Calu3 (cell line): ENCODE data around the gene PPIB. TPM values are rescaled to one million over a fixed set of nuclear protein-coding genes. Genes with fewer than 3 reads are reported as not detected.

Experiments
- BruUV-seq: library from RNA; stranded (reverse); fragments of 400-500 nt; replicated peaks from 2 replicates; lab custom pipeline; 2021; lab: Mats Ljungman, UMichigan
- CTCF ChIA-PET: fragments of 300-600 bp; sonication (Branson Sonifier 250); formaldehyde crosslinking; loops from one replicate; lab custom pipeline; 2022; ENCODE audit warnings: antibody characterized with exemption; lab: Charles Lee
- DNase-seq: peaks from one replicate; pipeline ENCODE4 v3.0.0; 2022
- H3K27ac Mint-ChIP-seq: one replicate; pipeline ENCODE4 v1.8.0; 2022; ENCODE audit warnings: mixed read lengths; ENCODE audit not compliant: unreplicated experiment
- H3K27me3 Mint-ChIP-seq: one replicate; pipeline ENCODE4 v1.8.0; 2022; ENCODE audit warnings: mixed read lengths; ENCODE audit not compliant: unreplicated experiment
- H3K36me3 Mint-ChIP-seq: one replicate; pipeline ENCODE4 v1.8.0; 2022; ENCODE audit warnings: mild to moderate bottlenecking, moderate library complexity, mixed read lengths; ENCODE audit not compliant: insufficient read depth, unreplicated experiment
- H3K4me1 Mint-ChIP-seq: one replicate; pipeline ENCODE4 v1.8.0; 2022; ENCODE audit warnings: mild to moderate bottlenecking, low read depth, mixed read lengths; ENCODE audit not compliant: unreplicated experiment
- H3K4me3 Mint-ChIP-seq: one replicate; pipeline ENCODE4 v1.8.0; 2022; ENCODE audit warnings: mild to moderate bottlenecking, low read depth, moderate library complexity, mixed read lengths; ENCODE audit not compliant: unreplicated experiment
- H3K9me3 Mint-ChIP-seq: one replicate; pipeline ENCODE4 v1.8.0; 2022; ENCODE audit warnings: low read depth, mixed read lengths; ENCODE audit not compliant: unreplicated experiment
- CTCF ChIP-seq: fragments of 200-600 bp; IDR thresholded peaks from one replicate; pipeline ENCODE4 v1.8.0; 2022; ENCODE audit warnings: antibody characterized with exemption; ENCODE audit not compliant: unreplicated experiment
- intact Hi-C: fragments of 100-400 bp; cut with micrococcal nuclease; formaldehyde crosslinking; loops from one replicate; pipeline ENCODE4 v1.10.0; 2022; ENCODE audit not compliant: unreplicated experiment
- total RNA-seq: library from RNA; stranded (reverse); gene quantifications from 2 replicates; pipeline ENCODE4 v1.2.3, GENCODE V29; 2022

Gene PPIB
- total RNA-seq, 1 experiment from 2014 or later = 690 TPM

GRCh38 chr15:64162478-64162868 lies 349 bp downstream of the PPIB start:
- DNase-seq = no peak
- TF ChIP-seq CTCF = no peak
- Mint-ChIP-seq H3K27me3 (no peaks in the 10 kb centered on the region), H3K36me3 (peaks cover 61% of the 10 kb centered on the region), H3K4me3 (peak overlapping the region; percentile 91), H3K9me3 (no peaks in the 10 kb centered on the region), H3K4me1 (peaks cover 41% of the 10 kb centered on the region), H3K27ac (peak overlapping the region; percentile 90)
- CTCF ChIA-PET = interaction anchor here (0.5 to 1.6 kb wide), 4 partner anchors 9 to 217 kb away, joined by 3 to 10 read pairs (median 4); partner anchors contain the start of gene CSNK1G1
- intact Hi-C loops = no loop called here
- no TSS peak for BruUV-seq

DNA sequence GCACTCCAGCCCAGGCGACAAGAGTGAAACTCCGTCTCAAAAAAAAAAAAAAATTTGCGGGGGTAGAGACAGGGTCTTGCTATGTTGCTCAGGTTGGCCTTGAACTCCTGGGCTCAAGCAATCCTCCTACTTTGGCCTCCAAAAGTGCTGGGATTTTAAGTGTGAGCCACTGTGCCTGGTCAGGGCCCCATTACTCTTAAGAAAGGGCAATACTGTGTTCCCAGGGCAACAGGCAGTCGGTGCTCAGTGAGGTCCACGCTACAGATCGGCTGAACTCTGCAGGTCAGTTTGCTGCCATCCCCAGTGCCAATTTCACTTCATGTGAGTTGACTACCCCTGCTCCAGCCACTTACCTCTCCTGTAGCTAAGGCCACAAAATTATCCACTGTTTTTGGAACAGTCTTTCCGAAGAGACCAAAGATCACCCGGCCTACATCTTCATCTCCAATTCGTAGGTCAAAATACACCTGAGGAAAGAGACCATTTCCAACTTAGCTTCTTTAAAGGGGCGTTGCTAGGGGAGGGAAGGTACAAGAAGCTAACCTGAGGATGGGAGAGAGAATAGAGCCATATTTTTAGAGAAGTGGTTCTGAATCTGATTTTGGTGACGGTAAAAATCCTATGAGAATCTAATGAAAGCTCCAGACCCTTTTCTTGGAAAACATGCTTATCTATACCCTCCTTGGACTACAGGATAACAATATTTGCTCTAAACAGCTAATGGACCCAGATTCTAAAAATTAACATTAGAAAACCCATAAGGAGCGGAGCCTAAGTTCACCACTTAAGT lies 939 bp downstream of the PPIB start:
- Mint-ChIP-seq H3K36me3 (peaks cover 67% of the 10 kb centered on the region), H3K4me3 (peak overlapping the region; percentile 91), H3K27ac (peak overlapping the region; percentile 90), H3K4me1 (peaks cover 41% of the 10 kb centered on the region), H3K27me3 (no peaks in the 10 kb centered on the region), H3K9me3 (no peaks in the 10 kb centered on the region)
- intact Hi-C loops = no loop called here
- TF ChIP-seq CTCF = no peak
- BruUV-seq = TSS peak; percentile 83
- CTCF ChIA-PET = interaction anchor here (0.6 to 1.6 kb wide), 3 partner anchors 9 to 192 kb away, joined by 3 to 10 read pairs (median 3); no protein-coding TSS in a partner anchor
- DNase-seq = no peak

DNA sequence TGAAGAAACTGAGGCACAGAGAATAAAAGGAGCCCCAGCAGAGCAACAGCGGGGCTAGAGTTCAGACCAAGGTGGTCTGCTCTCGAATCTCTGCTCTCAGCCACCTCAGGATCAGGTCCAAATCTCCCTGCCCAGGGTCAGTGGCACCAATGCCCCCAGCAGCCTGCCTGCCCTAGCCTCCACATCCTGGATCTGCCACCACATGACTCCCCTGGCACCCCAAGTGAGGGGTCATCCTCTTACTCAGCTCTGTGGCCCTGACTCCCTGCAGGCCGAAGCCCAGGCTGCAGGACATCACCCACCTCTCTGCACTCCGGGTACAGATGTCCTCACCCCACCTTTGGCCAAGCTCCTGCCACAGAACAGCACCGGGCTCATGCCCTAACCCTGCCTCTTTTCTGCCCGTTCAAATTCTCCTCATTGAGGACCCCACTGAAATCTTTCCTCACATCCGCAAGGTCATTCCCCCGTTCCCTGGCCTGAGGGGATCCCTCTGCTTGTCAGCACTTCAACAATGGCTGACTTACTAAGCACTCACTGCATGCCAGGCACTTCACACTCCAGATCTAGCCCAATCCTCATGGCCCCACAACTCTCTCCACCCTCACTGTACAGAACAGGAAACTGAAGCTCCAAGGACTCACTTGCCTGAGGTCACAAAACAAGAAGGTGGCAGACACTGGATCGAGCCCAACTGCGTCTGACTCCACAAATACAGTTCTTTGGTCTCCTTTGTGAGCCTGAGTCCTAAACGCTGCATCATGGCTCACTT lies 4.3 kb downstream of the PPIB start:
- TF ChIP-seq CTCF = no peak
- intact Hi-C loops = loop anchor here (10.0 kb wide), 1 partner anchor 64 kb away; the partner anchor contains the start of genes CIAO2A and SNX1
- peaks cover 5% of the 10 kb centered on the region for H3K27me3 Mint-ChIP-seq
- H3K4me3 Mint-ChIP-seq = peak overlapping the region; percentile 6
- H3K4me1 Mint-ChIP-seq = peaks cover 38% of the 10 kb centered on the region
- DNase-seq = no peak
- peaks cover 96% of the 10 kb centered on the region for H3K36me3 Mint-ChIP-seq
- BruUV-seq = no TSS peak
- H3K27ac Mint-ChIP-seq = peak overlapping the region; percentile 54
- no peaks in the 10 kb centered on the region for H3K9me3 Mint-ChIP-seq
- CTCF ChIA-PET = no interaction called here

DNA sequence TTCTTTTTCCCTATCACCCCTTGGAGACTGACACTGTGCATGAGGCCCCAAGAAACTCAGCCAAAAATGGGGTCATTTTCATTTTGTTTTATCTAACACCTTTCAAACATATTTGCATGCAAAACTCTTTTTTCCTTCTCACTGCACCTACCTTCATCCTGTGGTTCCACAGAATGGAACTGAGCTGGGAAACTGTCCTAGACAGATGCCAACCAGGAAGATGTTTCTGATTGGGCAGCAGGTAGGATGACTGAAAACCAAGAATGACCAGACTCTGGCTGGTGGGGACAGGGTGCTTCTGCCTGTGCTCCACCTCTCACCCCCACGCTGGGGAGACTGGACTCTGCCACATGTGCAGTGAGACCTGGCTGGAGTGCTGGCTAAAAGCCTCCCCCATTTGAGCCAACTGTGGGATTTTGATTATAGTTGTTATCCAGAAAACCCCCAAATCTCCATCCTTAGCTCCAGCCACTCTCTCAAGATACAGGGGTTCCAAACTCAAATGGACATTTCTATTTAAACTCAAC lies 5.2 kb downstream of the PPIB start:
- Mint-ChIP-seq H3K4me1 (peaks cover 39% of the 10 kb centered on the region), H3K27me3 (peaks cover 13% of the 10 kb centered on the region), H3K9me3 (no peaks in the 10 kb centered on the region), H3K36me3 (peaks cover 98% of the 10 kb centered on the region), H3K4me3 (no peak overlapping the region), H3K27ac (peak overlapping the region; percentile 54)
- intact Hi-C loops = loop anchor here (10.0 kb wide), 1 partner anchor 63 kb away; the partner anchor contains the start of genes CIAO2A and SNX1
- TF ChIP-seq CTCF = no peak
- CTCF ChIA-PET = no interaction called here
- DNase-seq = no peak
- no TSS peak for BruUV-seq
